Measurements from ENCODE around the gene SAMD4A. TPM values are rescaled to one million over a fixed set of nuclear protein-coding genes. Genes with fewer than 3 reads are reported as not detected.
A peak's percentile ranks its signal among the peaks of the same experiment; 100 is the strongest.

Gene SAMD4A
- total RNA-seq, 3 donors from 2014 or later = 28.5 to 44.6 (median 36.2) TPM

GRCh38 chr14:54564868-54565784 is 1.8 kb upstream of the SAMD4A start:
- peak; percentile 68 to 74 for DNase-seq (ENCODE audit: low spot score in 2 of 2)
- Histone ChIP-seq H3K4me1 (no peaks in the 10 kb centered on the region), H3K27ac (peak overlapping the region; percentile 97 to 100), H3K4me3 (peak overlapping the region; percentile 70 to 91 (median 78)), H3K36me3 (no peaks in the 10 kb centered on the region), H3K27me3 (no peaks in the 10 kb centered on the region), H3K9me3 (no peaks in the 10 kb centered on the region)
- peak; percentile 42 to 65 (median 46) for TF ChIP-seq POLR2AphosphoS5 (IDR thresholded peaks at IDR 0.05)
- no peak for TF ChIP-seq POLR2A (IDR thresholded peaks at IDR 0.05)
- TF ChIP-seq CTCF (IDR thresholded peaks at IDR 0.05) = no peak
- intact Hi-C loops (cut with DNase I; ENCODE audit: low total_unique reads) = loop anchor here (5.0 to 10.0 kb wide), 2 partner anchors 120 to 207 kb away; no protein-coding TSS in a partner anchor

- H3K27ac ChIP-seq = peak overlapping the region; percentile 97 to 100
- H3K9me3 ChIP-seq = no peaks in the 10 kb centered on the region
- intact Hi-C loops (cut with DNase I; ENCODE audit: low total_unique reads) = loop anchor here (5.0 to 10.0 kb wide), 2 partner anchors 119 to 206 kb away; no protein-coding TSS in a partner anchor
- no peaks in the 10 kb centered on the region for H3K4me1 ChIP-seq
- no peaks in the 10 kb centered on the region for H3K27me3 ChIP-seq
- H3K36me3 ChIP-seq = no peaks in the 10 kb centered on the region
- peak; percentile 91 to 98 (median 92) for TF ChIP-seq POLR2AphosphoS5 (IDR thresholded peaks at IDR 0.05)
- peak; percentile 76 for TF ChIP-seq POLR2A (IDR thresholded peaks at IDR 0.05)
- TF ChIP-seq CTCF (IDR thresholded peaks at IDR 0.05) = no peak
- peak overlapping the region; percentile 70 to 91 (median 78) for H3K4me3 ChIP-seq
- DNase-seq (ENCODE audit: low spot score in 2 of 2) = peak; percentile 91 to 96
Observed at GRCh38 chr14:54565785-54566409, 1.0 kb upstream of the SAMD4A start.

- no peaks in the 10 kb centered on the region for H3K27me3 ChIP-seq
- no peaks in the 10 kb centered on the region for H3K9me3 ChIP-seq
- H3K4me1 ChIP-seq = no peaks in the 10 kb centered on the region
- H3K4me3 ChIP-seq = peak overlapping the region; percentile 70 to 91 (median 78)
- TF ChIP-seq CTCF (IDR thresholded peaks at IDR 0.05) (no peak), POLR2A (IDR thresholded peaks at IDR 0.05) (no peak), POLR2AphosphoS5 (IDR thresholded peaks at IDR 0.05) (no peak)
- intact Hi-C loops (cut with DNase I; ENCODE audit: low total_unique reads) = loop anchor here (5.0 to 10.0 kb wide), 2 partner anchors 118 to 205 kb away; no protein-coding TSS in a partner anchor
- H3K36me3 ChIP-seq = no peaks in the 10 kb centered on the region
- DNase-seq (ENCODE audit: low spot score in 2 of 2) = peak in 1 of 2 donors; percentile 26
- H3K27ac ChIP-seq = peak overlapping the region; percentile 97 to 100
Observed at GRCh38 chr14:54567224-54567638, 303 bp downstream of the SAMD4A start.

DNA sequence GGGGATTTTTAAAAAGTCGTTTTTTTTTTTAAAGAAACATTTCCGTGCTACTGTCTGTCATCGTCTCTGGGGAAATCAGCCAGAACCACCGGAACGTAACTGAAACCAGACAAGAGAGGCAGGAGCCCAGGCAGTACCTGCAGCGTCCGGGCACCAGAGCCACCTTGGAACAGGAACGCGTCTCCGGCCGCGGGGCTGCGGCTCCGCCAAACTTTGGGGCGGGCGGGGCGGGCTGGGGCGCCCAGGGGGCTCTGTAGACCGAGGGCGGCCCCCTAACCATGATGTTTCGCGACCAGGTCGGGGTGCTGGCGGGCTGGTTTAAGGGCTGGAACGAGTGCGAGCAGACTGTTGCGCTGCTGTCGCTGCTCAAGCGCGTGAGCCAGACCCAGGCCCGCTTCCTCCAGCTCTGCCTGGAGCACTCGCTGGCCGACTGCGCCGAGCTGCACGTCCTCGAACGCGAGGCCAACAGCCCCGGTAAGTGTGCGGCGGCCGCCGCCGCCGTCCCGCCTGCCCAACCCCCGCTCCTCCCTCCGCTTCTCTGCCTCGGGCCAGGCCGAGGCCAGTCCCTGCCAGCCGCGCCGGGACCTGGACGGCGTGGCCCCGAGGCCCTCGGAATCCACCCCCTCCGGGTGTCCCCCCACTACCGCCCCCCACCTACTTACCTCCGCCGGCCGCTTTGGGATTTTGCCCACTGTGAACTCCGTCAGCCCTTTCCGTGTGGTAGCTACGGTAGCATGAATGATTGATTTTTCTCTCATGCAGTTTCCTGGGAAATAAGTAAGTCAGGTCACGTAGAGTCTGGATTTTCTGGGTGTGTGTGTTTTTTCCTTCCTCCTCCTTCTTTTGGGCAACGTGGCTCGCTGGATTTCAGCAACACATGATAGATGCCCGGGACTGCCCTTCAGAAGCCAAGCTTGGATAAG is 972 bp downstream of the SAMD4A start:
- H3K36me3 ChIP-seq = no peaks in the 10 kb centered on the region
- intact Hi-C loops (cut with DNase I; ENCODE audit: low total_unique reads) = loop anchor here (5.0 to 10.0 kb wide), 2 partner anchors 117 to 204 kb away; no protein-coding TSS in a partner anchor
- peak overlapping the region; percentile 97 to 100 for H3K27ac ChIP-seq
- no peaks in the 10 kb centered on the region for H3K27me3 ChIP-seq
- peak in 1 of 2 donors; percentile 46 for DNase-seq (ENCODE audit: low spot score in 2 of 2)
- H3K4me3 ChIP-seq = peak overlapping the region; percentile 70 to 91 (median 78)
- H3K4me1 ChIP-seq = no peaks in the 10 kb centered on the region
- TF ChIP-seq CTCF (IDR thresholded peaks at IDR 0.05) = no peak
- TF ChIP-seq POLR2A (IDR thresholded peaks at IDR 0.05) = no peak
- TF ChIP-seq POLR2AphosphoS5 (IDR thresholded peaks at IDR 0.05) = no peak
- H3K9me3 ChIP-seq = no peaks in the 10 kb centered on the region
